Measurements from ENCODE around the gene PARP8.

The PARP8 gene

GRCh38 chr5:50874306-50875001 lies 208.0 kb downstream of the PARP8 start:
- H3K27ac ChIP-seq: peak overlapping the region in 1 of 21 experiments; percentile 23

GRCh38 chr5:50875002-50875344 lies 208.5 kb downstream of the PARP8 start:
- H3K4me3 ChIP-seq: no peak overlapping the region

More at GRCh38 chr5:50874306-50875001, 208.0 kb downstream of the PARP8 start:
- no peak overlapping the region for H3K4me3 ChIP-seq

GRCh38 chr5:50878470-50878869 lies 212.0 kb downstream of the PARP8 start:
- no peak overlapping the region for H3K27ac ChIP-seq
- H3K4me3 ChIP-seq: no peak overlapping the region

More at GRCh38 chr5:50875002-50875344, 208.5 kb downstream of the PARP8 start:
- H3K27ac ChIP-seq: peak overlapping the region in 1 of 21 experiments; percentile 23

- no peak overlapping the region for H3K4me3 ChIP-seq
These were observed 215.0 kb downstream of the PARP8 start for GRCh38 chr5:50881407-50881806.

GRCh38 chr5:50886657-50887345 lies 220.4 kb downstream of the PARP8 start:
- no peak overlapping the region for H3K4me3 ChIP-seq
- H3K27ac ChIP-seq: no peak overlapping the region

More at GRCh38 chr5:50881407-50881806, 215.0 kb downstream of the PARP8 start:
- no peak overlapping the region for H3K27ac ChIP-seq

GRCh38 chr5:50887889-50888633 lies 221.6 kb downstream of the PARP8 start:
- no peak overlapping the region for H3K27ac ChIP-seq
- no peak overlapping the region for H3K4me3 ChIP-seq

DNA sequence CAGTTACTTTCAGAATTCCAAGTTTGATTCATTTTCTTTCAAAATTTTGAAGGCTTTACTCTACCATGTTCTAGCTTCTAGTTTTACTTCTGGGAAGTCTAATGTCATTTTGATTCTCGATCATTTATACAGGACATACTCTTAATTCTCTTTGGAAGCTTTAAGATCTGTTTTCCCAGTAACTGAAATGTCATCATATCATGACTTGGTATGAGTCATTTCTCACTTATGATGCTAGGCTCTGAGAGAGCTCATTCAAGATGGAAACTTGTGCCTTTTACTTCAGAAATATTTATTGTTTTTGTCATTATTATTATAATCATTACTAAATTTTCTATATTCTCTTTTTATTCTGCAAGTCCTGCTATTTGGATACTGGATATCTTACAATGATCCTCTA lies 222.3 kb downstream of the PARP8 start:
- no peak overlapping the region for H3K27ac ChIP-seq
- H3K4me3 ChIP-seq: no peak overlapping the region

GRCh38 chr5:50889790-50890189 lies 223.4 kb downstream of the PARP8 start:
- Histone ChIP-seq H3K4me3 (no peak overlapping the region), H3K27ac (no peak overlapping the region)

Data from skin epidermis (tissue), 12 donors.